Measurements from ENCODE around the gene GET4.
"Not testable (repeated sequence)": the region's sequence is repeated elsewhere in the genome, so short reads cannot be mapped to it uniquely, and the experiment has no call there.

The GET4 gene

DNA sequence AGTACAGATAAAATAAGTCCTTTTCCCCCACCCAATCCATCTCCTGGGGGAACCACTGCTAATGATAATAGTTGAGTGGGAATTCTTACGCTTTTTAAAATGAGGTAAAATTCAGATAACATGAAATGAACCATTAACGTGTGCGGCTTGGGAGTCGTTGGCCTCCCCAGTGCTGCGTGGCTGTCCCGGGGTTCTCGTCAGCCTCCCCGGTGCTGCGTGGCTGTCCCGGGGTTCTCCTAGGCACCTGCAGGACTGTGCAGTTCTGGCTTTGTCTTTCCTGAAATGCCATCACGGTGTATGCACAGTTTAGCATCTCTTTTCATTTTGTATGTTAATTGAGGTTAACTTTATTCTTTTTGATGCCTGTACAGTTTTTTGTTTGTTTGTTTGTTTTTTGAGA lies 30.6 kb upstream of the GET4 start:
- DNase-seq, result no peak

DNA sequence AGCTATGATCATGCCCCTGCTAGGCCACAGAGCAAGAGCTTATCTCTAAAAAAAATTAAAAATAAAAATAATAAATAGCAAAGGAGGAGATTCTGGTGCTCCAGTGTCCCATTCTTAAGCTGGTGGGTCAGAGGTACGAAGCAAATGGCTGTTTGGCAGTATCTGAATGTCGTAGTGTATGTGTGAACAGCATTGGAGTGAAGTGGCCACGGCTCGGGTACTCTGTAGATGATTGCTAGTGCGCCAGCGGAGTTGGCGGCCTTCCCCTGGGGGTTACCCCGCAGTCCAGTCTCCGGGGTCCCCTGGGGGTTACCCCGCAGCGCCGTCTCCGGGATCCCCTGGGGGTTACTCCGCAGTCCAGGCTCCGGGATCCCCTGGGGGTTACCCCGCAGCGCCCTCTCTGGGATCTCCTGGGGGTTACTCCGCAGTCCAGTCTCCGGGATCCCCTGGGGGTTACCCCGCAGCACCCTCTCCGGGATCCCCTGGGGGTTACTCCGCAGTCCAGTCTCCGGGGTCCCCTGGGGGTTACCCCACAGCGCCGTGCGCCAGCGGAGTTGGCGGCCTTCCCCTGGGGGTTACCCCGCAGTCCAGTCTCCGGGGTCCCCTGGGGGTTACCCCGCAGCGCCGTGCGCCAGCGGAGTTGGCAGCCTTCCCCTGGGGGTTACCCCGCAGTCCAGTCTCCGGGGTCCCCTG lies 29.2 kb upstream of the GET4 start:
- DNase-seq, result not testable (repeated sequence)

DNA sequence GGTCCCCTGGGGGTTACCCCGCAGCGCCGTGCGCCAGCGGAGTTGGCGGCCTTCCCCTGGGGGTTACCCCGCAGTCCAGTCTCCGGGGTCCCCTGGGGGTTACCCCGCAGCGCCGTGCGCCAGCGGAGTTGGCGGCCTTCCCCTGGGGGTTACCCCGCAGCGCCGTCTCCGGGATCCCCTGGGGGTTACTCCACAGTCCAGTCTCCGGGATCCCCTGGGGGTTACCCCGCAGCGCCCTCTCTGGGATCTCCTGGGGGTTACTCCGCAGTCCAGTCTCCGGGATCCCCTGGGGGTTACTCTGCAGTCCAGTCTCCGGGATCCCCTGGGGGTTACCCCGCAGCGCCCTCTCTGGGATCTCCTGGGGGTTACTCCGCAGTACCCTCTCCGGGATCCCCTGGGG lies 28.6 kb upstream of the GET4 start:
- DNase-seq, result not testable (repeated sequence)

DNA sequence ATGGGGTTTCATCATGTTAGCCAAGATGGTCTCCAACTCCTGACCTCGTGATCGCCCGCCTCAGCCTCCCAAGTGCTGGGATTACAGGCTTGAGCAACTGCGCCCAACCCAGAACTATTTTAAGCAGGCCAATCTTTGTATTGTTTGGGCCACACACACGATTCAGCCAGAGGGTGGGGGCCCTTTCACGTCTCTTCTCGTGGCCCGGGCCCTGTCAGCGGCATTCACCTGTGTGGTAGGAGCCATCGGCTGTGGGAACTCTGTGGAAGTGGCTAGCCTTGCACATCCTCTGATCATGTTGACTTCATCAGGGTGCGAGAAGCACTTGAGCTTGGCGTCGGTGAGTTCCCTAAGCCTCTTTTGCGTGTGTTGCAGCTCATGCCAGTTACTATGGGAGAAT lies 27.2 kb upstream of the GET4 start:
- DNase-seq, result no peak

DNA sequence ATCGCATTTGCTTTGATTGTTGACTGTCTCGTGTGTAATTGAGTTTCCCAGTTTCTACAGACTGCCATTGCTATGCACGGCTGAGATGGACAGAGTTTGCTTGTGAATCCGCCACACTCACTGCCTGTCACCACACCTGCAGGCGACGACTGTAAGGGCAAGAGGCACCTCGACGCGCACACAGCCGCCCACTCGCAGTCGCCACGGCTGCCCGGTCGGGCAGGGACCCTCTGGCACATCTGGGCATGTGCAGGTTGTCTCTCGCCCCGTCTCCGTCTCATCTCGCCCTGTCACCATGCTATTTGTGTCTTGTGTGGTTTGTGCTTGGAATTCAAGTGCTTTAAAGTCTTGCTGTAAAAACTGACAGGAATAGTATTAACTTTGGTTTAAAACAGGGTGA lies 26.6 kb upstream of the GET4 start:
- no peak for DNase-seq

DNA sequence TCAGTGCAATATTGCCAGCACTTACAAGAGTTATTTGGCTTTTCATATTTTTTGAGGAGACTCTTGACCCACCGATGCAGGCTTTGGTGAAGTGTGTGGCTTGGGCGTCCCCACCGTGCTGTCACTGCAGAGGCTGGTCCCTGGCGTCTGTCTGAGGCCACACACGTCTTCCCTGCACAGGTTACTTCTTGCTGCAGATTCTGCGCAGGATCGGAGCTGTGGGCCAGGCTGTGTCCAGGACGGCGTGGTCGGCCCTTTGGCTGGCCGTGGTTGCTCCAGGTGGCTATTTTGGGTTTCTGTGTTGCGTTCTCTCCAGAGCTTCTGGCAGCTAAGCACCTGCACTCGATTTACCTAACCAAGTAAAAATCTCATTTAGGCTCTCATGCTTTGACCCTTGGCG lies 25.1 kb upstream of the GET4 start:
- DNase-seq, result no peak

DNA sequence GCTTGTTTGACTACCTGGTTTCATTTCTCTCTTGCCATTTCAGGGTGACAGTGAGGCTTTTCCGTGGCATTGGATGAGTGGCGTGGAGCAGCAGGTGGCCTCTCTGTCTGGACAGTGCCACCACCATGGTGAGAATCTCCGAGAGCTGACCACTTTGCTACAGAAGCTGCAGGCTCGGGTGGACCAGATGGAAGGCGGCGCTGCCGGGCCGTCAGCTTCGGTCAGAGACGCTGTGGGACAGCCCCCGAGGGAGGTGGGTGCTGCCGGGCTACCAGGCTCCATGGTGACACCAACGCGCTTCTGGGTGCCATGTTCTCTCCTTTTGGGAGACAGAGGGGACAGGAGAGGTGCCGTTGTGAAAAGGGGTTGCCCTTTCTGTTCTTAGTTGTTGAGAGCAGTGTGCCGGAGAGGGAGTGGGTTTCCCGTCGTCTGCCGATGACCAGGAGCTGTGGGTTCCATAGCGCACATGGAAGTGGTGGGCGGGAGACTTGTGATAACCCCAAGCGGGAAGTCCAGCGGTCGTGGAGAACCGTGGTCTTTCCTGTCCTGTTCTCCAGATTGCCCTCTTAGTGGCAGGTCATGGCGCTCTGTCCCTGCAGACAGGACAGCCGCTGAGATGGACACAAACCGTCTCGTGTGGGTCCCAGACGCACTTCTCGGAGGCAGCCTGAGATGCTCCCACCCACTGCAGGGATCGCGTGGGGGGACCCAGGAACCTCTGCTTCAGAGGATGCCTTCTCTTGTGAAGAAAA lies 22.8 kb upstream of the GET4 start:
- no peak for DNase-seq

DNA sequence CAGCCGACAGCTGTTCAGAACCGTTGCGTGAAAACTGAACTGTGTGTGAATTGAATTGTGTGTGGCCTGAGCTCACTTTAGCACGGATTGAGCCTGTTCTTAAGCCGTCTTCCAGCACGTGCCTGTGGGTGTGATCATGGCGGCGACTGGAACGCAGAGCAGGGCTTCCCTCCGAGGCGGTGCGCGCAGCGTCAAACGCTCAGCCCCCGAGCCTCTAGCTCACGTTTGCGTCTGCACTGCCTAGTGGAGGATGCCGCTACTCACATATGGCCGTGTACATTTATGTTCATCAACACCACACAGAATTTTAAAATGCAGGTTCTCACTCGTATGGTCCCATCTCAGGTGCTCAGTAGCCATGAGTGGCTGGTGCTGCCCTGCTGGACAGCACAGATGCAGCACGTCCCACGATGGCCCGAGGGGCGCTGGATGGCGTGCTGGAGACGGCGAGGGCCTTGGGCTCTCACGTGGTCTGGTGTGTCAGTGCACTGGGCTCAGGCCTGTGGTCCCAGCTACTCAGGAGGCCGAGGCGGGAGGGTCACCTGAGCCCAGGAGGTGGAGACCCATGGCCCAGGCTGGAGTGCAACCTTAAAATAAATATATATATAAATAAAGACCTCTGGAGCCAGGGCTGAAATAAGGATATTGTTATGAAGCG lies 22.1 kb upstream of the GET4 start:
- no peak for DNase-seq

DNA sequence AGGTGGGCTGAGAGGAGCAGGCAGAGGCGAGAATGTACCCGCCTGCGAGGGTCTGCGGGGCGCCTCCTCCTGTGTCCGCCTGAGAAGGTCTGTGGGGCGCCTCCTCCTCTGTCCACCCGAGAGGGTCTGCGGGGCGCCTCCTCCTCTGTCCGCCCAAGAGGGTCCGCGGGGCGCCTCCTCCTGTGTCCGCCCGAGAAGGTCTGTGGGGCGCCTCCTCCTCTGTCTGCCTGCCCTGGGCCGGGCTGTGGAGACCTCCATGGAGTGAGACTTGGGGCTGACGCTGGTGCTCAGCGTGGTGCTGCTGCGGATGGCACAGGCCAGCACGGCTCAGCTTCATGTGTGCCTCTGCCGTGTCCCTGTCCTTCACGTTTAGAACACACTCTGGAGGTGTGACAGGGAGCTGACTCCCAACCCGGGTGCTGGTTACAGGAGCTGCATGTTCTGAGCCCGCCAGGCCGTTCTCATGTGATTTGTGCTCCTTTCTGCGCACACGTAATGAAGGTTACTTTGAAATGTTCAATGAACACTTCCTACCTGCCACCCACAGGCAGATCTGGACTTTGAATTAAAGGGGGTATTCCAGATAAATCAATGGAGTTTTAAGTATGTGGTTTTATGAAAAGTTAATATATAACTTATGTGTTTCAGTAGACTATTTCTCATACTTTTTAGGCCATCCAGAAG lies 20.5 kb upstream of the GET4 start:
- DNase-seq, result no peak

DNA sequence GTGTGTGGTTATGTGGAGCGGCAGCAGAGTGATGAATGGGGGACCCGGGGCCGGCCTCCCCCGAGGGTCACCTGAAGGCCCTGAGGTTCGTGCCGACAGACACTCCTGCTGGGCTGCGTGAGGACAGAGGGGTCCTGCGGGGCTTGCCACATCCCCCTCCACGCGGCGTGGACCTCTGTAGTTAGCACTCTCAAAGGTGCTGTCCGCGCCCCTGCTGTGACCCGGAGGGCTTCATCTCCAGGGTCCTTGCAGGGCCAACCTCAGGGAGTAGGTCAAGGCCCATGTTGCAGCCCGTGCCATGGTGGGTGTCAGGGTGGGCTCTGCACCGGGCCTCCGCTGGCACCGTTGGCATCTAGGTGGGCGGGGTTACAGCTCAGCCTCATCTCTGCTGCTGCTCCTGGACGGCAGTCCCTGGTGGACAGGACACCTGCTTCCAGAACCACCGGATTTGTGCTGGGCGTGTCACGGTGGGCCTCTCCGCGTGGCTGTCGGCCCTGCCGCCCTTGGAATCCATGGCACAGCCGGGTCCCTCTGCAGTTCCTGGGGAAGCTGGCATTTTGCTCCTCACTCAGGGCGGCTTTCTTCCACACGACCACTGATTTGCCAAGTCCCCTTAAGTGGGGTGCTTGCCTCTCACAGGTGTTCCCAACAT lies 19.8 kb upstream of the GET4 start:
- DNase-seq, result no peak

DNA sequence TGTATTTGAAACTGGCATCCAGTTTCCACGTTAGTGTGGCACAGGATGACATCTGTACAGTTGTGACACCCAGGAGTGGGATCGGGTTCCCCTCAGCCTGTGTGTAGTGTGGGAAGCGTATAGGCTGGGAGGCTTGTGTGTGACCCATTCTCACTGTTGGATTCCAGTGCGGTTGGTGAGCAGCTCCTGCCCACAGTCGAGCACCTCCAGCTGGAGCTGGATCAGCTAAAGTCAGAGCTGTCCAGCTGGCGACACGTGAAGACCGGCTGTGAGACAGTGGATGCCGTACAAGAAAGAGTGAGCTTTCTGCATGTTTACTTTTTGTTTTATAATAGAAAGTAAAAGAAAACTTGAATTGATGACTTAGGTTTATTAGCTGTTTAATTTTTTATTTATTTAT lies 18.7 kb upstream of the GET4 start:
- no peak for DNase-seq

DNA sequence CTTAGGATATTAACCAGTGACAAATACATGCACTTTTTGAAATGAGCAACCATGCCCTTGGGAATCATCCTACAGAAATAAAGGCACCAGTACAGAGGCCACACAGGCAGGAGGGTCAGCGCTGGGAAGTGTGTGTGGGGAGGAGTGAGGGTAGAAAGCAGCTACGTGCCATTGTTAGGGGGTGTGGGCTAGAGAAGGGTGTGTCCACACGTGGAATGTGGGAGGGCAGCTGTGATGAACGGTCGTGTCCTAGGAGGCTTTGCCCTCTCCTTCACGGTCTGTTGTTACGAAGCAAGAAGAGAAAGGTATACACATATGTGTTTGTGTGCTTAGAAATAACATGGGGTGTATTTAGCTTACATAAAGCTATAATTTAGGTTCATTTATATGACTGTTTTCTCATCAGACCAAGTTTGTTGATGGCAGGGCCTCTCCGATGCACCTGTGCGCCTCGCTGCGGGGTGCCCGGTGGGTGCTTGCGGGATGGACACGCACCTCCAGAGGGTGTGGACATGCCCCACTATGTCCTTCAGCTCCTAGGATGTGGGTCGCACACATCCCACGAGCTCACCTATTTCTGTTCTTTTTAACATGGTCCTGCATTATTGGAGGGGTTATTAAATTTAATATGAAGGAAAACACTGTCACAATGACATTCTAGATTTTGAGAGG lies 16.9 kb upstream of the GET4 start:
- no peak for DNase-seq

DNA sequence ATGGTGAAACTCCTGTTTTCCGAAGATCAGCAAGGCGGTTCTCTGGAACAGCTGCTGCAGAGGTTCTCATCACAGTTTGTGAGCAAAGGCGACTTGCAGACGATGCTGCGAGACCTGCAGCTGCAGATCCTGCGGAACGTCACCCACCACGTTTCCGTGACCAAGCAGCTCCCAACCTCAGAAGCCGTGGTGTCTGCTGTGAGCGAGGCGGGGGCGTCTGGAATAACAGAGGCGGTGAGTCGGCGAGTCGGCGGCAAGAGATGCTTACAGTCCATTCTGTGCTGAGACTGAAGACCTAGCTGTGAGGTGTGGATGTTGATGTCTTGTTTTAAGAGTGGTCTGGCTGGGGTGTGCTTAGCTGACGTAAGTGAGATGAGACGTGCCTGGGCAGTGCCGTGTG lies 16.2 kb upstream of the GET4 start:
- no peak for DNase-seq

DNA sequence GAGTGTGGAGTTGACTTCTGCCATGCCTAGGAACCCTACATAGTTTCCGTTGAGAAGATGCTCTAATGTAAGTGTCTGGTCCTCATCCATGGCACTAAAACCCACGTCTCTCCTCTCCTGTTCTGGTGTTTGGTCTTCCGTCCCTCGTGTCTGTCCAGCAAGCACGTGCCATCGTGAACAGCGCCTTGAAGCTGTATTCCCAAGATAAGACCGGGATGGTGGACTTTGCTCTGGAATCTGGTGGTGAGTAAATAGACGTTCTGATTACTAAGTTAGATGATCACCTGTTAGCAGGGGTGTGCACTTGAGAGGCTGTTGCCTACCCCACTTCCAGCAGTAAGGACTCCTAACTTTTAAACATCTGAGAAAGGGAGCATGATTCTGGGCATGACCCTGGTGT lies 15.1 kb upstream of the GET4 start:
- DNase-seq, result no peak

DNA sequence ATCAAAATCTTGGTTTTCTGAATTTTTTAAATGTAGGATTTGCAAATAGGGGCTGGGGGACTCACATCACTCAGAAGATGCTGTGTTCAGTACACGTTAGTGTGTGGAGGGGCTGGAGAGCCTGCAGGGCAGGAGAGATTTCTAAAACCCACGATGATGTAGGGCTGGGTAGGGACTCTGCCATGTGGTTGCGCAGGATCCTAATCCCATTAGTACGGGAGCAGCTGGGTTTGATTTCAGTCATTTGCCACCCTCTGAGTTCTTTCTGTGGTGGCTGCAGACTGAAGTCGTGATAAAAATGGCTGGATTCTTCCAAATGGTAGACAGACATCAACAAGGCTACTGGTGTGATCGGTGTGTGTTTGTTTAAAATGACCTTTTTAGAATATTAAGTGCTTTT lies 14.2 kb upstream of the GET4 start:
- no peak for DNase-seq

DNA sequence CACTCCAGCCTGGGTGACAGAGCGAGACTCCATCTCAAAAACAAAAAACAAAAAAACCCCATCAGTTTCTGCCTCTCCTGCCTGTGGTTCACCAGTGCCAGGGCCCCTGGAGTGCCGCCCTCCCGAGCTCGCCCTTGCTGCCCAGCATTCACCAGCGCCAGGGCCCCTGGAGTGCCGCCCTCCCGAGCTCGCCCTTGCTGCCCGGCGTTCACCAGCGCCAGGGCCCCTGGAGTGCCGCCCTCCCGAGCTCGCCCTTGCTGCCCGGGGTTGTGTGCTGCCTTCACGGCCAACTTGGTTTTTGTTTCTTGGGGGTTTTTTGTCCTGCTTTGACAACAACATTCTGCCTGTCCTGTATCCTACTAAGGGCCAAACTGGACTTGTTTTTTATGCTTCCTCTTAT lies 13.2 kb upstream of the GET4 start:
- no peak for DNase-seq

DNA sequence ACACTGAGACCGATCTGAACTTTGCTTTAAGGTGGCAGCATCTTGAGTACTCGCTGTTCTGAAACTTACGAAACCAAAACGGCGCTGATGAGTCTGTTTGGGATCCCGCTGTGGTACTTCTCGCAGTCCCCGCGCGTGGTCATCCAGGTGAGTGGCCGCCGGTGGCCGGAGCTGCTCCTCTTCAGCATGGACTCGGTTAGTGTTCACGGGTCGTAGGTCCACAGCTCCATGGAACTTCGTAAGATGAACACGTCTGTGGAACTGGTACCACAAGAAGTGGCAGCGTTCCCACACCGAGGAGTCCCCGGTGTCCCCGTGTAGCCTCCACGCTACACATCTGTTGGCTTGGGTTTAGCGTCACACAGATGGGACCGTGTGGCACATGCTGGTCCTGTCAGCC lies 10.4 kb upstream of the GET4 start:
- no peak for DNase-seq

DNA sequence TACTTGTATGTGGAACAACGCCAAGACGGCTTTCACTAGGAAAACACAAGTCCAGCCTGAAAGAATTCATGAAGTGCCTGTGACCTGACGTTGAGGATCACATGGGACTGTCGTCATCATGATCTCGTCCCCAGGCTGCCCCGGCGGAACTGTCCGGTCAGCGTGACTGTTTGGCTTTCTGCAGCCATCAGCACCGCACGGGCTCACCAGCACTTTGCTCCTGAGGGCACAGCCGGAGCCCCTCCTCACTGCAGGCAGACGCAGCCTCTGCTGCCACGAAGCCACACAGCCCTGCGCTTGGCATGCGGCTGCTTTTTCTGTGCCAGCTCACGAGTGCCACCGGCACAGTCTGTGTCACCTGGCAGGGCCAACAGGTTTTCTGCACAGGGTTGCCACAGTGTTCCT lies 9.4 kb upstream of the GET4 start:
- DNase-seq, result no peak

DNA sequence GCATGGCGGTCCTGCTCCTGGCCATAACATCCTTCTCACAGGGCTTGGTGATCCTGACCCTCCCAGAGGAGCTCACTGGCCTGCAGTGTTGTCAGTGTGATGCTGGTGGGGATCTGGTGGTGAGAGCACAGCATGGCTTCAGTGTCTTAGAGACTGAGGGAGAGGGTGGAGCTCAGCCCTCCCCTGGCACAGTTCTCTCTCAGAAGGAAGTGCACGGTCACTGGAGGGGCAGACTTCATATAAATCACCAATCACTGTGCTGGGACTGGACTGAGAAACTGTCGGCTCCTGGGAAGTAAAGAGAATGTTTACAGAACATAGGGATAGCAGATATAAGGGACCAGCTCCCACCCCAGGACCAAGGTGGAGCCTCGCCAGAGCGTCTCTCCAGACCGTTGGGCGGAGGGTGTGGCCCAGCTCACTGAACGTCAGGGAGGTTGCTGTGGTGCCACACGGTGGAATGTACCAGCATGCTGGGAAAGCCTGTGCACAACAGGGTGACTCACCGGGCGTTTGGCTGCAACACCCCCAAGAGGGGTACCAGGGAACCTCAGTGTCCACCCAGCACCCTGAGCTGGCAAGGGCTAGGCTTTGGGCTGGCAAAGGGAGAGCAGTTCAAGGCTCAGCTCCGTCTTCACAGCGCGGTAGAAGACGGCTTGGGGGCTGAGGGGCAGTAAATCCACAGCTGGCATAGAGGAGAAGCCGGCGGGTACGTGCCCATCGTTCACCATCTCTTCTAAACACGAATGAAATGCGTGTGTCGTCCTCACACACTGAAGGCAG lies 8.8 kb upstream of the GET4 start:
- no peak for DNase-seq

DNA sequence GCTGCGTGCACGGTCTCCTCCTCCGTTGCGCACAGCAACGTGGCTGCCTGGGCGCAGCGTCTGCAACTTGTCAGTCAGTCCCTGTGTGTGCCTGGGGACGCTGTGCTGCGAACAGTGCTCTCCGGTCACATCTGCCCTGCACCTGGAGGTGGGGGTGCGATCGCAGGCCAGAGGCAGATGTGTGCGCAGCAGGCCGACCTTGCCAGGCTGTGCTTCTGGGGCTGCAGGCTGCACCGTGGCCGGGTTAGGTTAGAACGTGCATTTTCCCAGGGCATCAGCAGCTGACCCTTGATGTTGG lies 8.2 kb upstream of the GET4 start:
- no peak for DNase-seq

DNA sequence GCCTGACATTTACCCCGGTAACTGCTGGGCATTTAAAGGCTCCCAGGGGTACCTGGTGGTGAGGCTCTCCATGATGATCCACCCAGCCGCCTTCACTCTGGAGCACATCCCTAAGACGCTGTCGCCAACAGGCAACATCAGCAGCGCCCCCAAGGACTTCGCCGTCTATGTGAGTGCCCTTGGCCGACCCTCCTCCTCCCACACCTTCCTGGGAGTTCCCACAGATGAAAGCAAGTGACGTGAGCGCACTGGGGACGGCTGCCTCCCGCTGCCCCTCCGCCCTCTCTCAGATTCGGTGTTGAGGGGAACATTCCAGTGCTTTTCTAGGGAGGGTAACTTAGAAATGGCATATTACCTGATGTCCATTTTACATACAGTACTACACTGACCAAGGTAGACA lies 7.0 kb upstream of the GET4 start:
- no peak for DNase-seq

DNA sequence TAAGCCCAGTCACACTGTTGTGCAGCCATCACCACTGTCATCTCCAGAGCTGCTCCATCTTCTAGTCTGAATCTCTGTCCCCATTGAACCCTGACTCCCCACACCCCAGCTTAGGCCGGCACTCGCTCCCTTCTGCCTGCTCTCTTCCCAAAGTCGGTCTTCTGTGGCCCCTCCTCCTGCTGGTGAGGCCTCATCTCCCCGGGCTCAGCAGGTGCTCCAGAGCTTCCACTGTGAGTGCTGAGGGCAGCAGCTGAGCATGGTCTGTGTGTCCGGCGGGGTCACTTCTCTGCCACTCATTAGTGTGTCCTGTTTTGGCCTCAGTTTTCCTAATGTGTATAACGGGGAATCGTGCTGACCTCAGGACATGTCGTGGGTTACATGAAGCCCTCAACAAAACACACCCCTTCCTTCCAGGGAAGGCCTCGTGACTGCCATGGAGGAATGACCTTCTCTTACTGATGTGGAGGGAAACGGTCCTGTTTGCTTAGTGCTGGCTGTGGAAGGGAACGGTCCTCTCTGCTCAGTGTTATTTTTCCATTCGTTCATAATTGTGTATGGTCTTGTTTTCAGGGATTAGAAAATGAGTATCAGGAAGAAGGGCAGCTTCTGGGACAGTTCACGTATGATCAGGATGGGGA lies 4.3 kb upstream of the GET4 start:
- no peak for DNase-seq
